Measurements from ENCODE around the gene C3orf22.

Gene C3orf22

DNA sequence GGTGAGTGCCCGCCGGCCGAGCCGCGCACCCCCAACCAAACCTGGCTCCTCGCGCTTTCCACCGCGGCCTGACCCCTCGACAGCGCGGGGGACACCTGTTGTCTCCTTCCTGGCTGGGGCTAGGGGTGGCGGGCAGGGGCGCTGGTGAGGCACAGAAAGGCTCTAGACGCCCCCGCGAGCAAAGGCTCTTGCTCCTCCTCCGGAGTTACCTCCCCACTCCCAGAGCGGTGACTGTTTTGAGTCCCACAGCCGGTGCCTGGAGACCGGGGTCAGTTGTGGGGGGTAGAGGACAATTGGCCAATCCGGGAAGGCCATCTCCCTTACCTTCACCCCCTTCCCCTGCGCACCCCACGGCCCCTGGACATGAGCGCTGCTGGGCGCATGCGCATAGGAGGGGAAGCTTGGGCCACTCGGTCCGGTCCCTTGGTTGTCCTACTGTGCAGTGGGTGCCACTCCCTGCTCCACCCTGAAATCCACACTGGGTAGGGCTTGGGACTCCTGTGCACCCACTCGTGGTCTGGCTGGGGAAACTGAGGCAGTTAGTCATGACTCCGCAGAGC, 34.2 kb downstream of the C3orf22 start:
- Histone ChIP-seq H3K4me3 (replicated peaks; ENCODE audit: insufficient read depth, low read length) (peak overlapping the region; percentile 22), H3K27me3 (ENCODE audit: insufficient read depth, poor library complexity, severe bottlenecking) (no peaks in the 10 kb centered on the region), H3K27ac (replicated peaks) (no peak overlapping the region)
- DNase-seq (ENCODE audit: low read depth in 1 of 2, low spot score in 1 of 2): no peak
- no peak for TF ChIP-seq POLR2AphosphoS5 (IDR thresholded peaks at IDR 0.05; ENCODE audit: low read depth)
- no peak for TF ChIP-seq REST (IDR thresholded peaks at IDR 0.05; ENCODE audit: insufficient replicate concordance, low read depth)
- no peak for TF ChIP-seq GABPA (IDR thresholded peaks at IDR 0.05; ENCODE audit: low read depth)
- no peak for TF ChIP-seq SPI1 (IDR thresholded peaks at IDR 0.05; ENCODE audit: borderline replicate concordance, low read depth)
- TF ChIP-seq, protein P1, sequence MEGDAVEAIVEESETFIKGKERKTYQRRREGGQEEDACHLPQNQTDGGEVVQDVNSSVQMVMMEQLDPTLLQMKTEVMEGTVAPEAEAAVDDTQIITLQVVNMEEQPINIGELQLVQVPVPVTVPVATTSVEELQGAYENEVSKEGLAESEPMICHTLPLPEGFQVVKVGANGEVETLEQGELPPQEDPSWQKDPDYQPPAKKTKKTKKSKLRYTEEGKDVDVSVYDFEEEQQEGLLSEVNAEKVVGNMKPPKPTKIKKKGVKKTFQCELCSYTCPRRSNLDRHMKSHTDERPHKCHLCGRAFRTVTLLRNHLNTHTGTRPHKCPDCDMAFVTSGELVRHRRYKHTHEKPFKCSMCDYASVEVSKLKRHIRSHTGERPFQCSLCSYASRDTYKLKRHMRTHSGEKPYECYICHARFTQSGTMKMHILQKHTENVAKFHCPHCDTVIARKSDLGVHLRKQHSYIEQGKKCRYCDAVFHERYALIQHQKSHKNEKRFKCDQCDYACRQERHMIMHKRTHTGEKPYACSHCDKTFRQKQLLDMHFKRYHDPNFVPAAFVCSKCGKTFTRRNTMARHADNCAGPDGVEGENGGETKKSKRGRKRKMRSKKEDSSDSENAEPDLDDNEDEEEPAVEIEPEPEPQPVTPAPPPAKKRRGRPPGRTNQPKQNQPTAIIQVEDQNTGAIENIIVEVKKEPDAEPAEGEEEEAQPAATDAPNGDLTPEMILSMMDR (IDR thresholded peaks at IDR 0.05; ENCODE audit: insufficient read depth, low read length): no peak

GRCh38 chr3:126523745-126524428, 34.8 kb downstream of the C3orf22 start, which contains the start of gene CHST13:
Gene CHST13, plus strand, starts transcription at chr3:126524155. Its CDS starts 178 bp downstream, at chr3:126524333.
- Histone ChIP-seq H3K4me3 (replicated peaks; ENCODE audit: insufficient read depth, low read length) (peak within 1 kb of the TSS; percentile 25), H3K27ac (replicated peaks) (no peak within 1 kb of the TSS), H3K27me3 (ENCODE audit: insufficient read depth, poor library complexity, severe bottlenecking) (no peaks in the 10 kb centered on the region)
- TF ChIP-seq SPI1 (IDR thresholded peaks at IDR 0.05; ENCODE audit: borderline replicate concordance, low read depth): no peak
- TF ChIP-seq GABPA (IDR thresholded peaks at IDR 0.05; ENCODE audit: low read depth): no peak
- TF ChIP-seq, protein P1 (IDR thresholded peaks at IDR 0.05; ENCODE audit: insufficient read depth, low read length): no peak
- TF ChIP-seq REST (IDR thresholded peaks at IDR 0.05; ENCODE audit: insufficient replicate concordance, low read depth): no peak
- TF ChIP-seq POLR2AphosphoS5 (IDR thresholded peaks at IDR 0.05; ENCODE audit: low read depth): no peak
- DNase-seq (ENCODE audit: low read depth in 1 of 2, low spot score in 1 of 2): peak in 1 of 2 experiments; percentile 39

DNA sequence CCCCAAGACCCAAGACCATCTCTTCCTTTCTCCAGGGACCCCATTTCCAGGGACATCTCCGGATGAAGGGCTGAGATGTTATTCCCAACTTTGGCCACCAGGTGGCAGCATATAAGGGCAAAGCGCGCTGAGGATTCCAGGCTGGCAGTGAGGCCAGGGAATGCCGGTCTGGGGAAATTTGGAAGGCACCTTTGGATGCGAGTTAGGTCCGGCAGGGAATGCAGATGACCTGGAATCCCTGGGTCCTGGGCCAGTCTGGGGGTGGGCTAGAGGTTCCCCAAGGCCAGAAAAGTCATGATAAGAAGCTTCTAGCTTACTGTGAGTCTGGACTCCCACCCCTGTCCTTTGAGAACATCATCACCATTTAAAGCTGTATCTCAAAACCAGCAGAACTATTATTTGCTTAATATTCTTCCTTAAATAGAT, 36.4 kb downstream of the C3orf22 start:
- no peak for TF ChIP-seq SPI1 (IDR thresholded peaks at IDR 0.05; ENCODE audit: borderline replicate concordance, low read depth)
- TF ChIP-seq, protein P1 (IDR thresholded peaks at IDR 0.05; ENCODE audit: insufficient read depth, low read length): peak; percentile 73
- no peak for TF ChIP-seq REST (IDR thresholded peaks at IDR 0.05; ENCODE audit: insufficient replicate concordance, low read depth)
- TF ChIP-seq POLR2AphosphoS5 (IDR thresholded peaks at IDR 0.05; ENCODE audit: low read depth): no peak
- TF ChIP-seq GABPA (IDR thresholded peaks at IDR 0.05; ENCODE audit: low read depth): no peak
- peak in 1 of 2 experiments; percentile 37 for DNase-seq (ENCODE audit: low read depth in 1 of 2, low spot score in 1 of 2)
- H3K27ac ChIP-seq (replicated peaks): no peak overlapping the region
- no peak overlapping the region for H3K4me3 ChIP-seq (replicated peaks; ENCODE audit: insufficient read depth, low read length)
- no peaks in the 10 kb centered on the region for H3K27me3 ChIP-seq (ENCODE audit: insufficient read depth, poor library complexity, severe bottlenecking)
